NCI-H345 treated with DMSO at 0.1 percent for 48 hours (cell line): Measurements from ENCODE around the gene OPCML.
"Not testable (repeated sequence)": the region's sequence is repeated elsewhere in the genome, so short reads cannot be mapped to it uniquely, and the experiment has no call there.

Experiments
- DNase-seq: peaks from one replicate; lab custom pipeline; 2025; ENCODE audit not compliant: unreplicated experiment; lab: John Stamatoyannopoulos, UW

OPCML gene

GRCh38 chr11:132422722-132423121 is 1109.6 kb downstream of the OPCML start:
- DNase-seq = peak; percentile 56

GRCh38 chr11:132421555-132421954 is 1110.7 kb downstream of the OPCML start:
- DNase-seq = no peak

- no peak for DNase-seq
Observed at GRCh38 chr11:132414451-132414850, 1117.8 kb downstream of the OPCML start.

GRCh38 chr11:132410383-132410782 is 1121.9 kb downstream of the OPCML start:
- no peak for DNase-seq

GRCh38 chr11:132409573-132410355 is 1122.5 kb downstream of the OPCML start:
- no peak for DNase-seq

- DNase-seq = peak; percentile 62
Observed at GRCh38 chr11:132408877-132409276, 1123.4 kb downstream of the OPCML start.

GRCh38 chr11:132405728-132406127 is 1126.6 kb downstream of the OPCML start:
- peak; percentile 87 for DNase-seq

- DNase-seq = peak; percentile 96
Observed at GRCh38 chr11:132402071-132402684, 1130.1 kb downstream of the OPCML start.

GRCh38 chr11:132396318-132396717 is 1136.0 kb downstream of the OPCML start:
- DNase-seq = no peak

GRCh38 chr11:132395434-132395833 is 1136.9 kb downstream of the OPCML start:
- no peak for DNase-seq

- no peak for DNase-seq
Observed at GRCh38 chr11:132379540-132379939, 1152.8 kb downstream of the OPCML start.

- DNase-seq = no peak
Observed at GRCh38 chr11:132373405-132374143, 1158.7 kb downstream of the OPCML start.

GRCh38 chr11:132370114-132370513 is 1162.2 kb downstream of the OPCML start:
- not testable (repeated sequence) for DNase-seq

- no peak for DNase-seq
Observed at GRCh38 chr11:132367293-132367692, 1165.0 kb downstream of the OPCML start.

GRCh38 chr11:132365650-132366049 is 1166.7 kb downstream of the OPCML start:
- no peak for DNase-seq
